Activated CD8-positive, alpha-beta memory T cell treated with anti-CD3 and anti-CD28 coated beads for 24 hours (primary cell): Measurements from ENCODE around the gene FAM199X.
"Not testable (repeated sequence)": the region's sequence is repeated elsewhere in the genome, so short reads cannot be mapped to it uniquely, and the experiment has no call there.

Experiments used
- DNase-seq: peaks from one replicate; pipeline ENCODE4 v3.0.0-alpha.2; 2020

Gene FAM199X

DNA sequence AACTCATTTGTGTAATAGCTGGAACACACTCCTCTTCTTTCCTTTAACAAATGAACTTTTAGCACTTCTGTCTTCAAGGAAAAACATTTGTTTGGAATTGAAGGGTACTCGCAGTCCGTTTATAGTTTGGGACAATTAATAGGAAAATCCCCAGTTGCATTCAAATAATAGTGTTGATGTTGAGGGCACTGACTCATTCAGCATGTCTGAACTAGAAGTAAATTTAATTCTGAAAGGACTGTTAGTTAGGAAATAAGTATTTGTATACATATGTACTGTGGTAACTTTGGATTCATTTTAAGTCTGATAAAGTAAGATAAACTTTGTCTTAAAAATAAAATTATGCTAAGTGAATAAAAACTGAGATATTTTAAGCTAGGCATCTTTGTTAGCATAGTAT lies 27.2 kb downstream of the FAM199X start:
- no peak for DNase-seq

DNA sequence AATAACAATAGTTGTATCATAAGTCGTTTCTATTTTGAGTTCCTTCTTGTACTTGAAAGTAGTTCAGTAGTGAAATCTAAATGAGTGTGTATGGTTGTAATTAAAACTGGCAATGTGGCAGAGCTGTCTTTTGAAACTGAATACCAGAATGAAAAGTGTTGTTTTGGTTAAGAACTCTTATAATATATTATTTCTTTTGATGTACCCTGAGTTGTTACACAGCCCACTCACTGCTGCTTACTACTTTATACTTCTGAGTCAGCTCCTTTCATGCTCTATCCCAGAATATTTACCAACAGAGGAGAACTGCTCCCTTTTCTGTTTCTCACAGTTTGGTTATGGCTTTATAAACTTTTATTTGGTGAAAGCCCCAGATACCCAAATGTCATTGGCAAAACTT lies 28.8 kb downstream of the FAM199X start:
- DNase-seq, result no peak

DNA sequence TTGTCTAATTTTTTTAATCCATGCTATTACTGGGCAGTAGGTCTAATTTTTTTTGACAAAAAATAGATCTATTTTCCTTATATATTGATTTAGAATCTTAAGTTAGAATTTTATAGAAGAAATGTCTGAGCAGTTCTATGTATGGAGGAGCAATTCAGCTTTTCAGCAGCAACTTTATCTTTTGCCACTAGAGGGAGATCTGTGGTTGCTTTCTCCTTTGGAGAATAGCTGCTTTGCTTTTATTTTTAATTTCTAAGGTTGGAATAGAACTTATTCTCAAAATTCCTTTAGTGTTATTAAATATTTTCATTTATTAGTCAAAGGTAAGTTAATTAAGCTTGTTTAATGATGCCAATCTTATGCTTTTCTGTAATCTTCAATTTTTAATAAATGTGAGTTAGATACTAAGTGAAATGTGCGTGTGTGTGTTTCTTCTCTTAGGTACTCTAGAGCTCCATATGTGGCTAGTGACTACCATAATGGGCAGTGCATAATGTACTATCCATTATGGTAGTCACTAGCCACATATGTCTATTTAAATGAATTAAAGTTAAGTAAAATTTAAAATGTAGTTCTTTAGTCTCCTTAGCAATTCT lies 29.3 kb downstream of the FAM199X start:
- no peak for DNase-seq

DNA sequence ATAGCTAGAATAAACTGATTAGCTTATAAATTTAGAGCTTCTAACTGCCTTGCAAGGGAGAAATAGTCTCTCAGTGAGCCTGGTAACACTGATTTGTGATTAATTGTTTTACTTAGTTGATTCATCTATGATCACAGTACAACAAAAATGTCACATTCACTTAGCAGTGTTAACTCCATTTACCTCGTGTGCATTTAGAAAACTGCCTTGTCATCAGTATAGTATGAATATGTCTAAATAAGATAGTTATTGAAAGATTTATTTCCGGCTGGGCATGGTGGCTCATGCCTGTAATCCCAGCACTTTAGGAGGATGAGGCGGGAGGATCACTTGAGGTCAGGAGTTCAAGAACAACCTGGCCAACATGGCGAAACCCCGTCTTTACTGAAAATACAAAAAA lies 39.3 kb downstream of the FAM199X start:
- DNase-seq, result no peak

GRCh38 chrX:104211187-104211586 lies 44.9 kb downstream of the FAM199X start:
- DNase-seq, result no peak

DNA sequence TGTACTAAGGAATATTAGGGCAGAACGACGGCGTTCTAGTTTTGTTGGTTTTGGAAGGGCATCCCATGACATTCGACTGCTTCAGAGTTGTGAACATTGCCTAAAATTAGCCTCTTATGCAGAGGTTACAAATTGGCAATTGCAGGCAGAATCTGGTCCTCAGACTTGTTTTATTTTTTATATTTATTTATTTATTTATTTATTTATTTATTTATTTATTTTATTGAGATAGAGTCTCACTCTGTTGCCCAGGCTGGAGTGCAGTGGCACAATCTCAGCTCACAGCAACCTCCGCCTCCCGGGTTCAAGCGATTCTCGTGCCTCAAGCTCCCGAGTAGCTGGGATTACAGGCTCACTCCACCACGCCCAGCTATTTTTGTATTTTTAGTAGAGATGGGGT lies 63.8 kb downstream of the FAM199X start:
- not testable (repeated sequence) for DNase-seq
